ENCODE measurements around the gene CTIF.
"Not testable (repeated sequence)": the region's sequence is repeated elsewhere in the genome, so short reads cannot be mapped to it uniquely, and the experiment has no call there.

The CTIF gene

DNA sequence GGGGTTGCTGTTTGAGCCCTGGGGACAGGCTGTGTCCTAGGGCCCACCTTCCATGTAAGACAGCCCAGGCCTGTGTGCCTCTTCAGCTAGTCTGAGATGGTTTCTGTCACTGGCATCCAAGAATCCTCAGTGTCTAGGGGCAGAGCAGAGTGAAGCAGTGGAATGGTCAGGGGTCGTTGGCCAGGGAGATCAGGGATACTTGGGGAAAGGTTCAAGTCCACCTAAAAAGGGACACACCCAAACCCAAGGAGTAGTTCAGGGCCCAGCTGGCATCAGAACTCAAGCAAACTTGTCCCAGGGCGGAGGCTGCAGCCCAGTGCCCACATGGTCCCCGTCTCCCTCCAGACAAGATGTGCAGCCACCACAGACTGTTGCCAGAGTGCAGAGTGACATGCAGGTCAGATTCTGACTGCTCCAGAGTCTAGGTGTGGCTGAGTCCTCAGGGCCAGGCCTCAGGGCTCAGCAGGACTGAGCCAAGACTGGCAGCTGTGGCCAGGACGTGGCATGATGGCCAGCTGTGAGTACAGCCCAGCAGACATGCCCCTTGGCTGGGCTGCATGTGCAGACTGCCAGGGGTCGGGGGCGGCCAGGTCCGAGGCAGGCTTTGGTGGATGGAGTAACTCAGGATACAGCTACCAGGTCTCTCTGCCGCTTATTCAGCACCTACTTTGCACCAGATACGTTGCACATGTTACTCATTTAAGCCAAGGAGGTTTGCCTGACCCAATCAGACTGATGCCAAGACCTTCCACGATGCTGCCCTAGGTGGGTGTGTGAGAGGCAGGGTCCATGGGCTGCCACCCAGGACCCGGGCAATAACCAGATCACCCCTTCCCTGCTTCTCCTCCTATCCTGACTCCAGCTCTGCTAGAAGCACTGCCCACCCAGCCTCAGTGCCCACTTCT lies 265.4 kb downstream of the CTIF start:
- DNase-seq, result peak; percentile 5
- no peak for ATAC-seq

DNA sequence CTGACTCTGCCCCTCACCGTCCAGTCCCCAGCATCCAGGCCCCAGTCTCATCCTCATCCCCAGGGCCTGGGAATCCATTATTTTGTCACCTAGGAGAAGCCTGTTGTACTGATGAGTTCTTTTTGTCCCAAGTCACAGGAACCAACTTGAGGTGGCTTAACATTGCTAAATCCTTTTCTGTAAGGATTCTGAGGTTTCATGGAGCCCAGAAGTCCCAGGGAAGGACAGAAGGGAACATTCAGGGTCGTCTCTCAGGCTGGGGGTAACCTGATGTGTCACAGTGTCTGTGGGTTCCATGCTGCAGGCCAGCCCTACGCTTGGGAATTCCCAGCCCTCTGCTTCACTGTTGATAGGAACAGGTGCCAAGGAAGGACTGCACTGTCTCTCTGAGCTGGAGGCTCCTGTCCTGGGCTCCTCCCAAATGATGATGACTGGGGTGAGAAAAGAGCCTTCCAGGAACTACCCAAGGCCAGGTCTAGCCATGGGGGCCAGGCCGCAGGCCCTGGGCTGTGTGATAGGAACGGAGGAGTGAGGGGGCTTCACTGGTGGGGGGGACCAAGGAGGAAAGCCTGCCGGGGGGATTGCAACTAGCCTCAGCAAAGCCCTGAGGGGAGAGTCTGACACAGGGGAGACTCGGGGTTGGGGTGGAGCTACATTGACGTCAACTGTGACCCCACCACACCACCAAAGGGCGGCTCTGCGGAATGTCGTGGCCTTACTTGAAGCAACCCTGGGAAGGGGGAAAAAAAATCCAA lies 266.2 kb downstream of the CTIF start:
- peak; percentile 11 for DNase-seq
- ATAC-seq, result no peak

DNA sequence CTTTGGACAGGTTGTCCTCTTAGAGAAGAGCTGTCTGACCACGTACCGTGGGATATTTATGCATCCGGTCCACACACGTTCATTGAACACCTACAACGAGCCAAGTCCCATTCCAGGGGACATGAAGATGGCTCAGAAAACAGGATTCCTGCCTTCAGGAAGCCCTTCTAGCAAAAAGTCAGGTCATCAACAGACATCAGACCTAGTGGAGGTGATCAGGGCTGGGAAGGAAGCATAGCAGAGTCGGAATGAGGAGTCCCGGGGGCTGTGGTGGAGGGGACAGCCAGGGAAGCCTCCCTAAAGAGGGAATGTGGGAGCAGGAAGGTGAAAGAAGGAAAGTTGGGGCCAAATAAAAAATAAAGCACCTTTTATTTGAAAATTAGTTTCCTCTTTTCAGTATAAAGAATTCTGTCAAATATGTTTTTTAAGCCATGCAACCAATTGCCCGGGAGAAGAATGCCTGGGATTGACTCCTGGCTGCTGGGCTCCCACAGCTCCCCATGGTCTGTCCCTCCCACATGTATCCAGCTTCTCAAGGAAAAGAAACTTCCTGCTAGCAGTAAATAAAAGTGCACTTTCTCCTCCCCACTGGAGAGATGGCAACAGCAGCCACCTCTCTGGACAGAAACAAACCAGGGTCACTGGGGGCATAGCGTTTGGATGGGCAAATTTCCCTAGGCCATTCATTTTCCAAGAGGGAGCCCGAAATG lies 267.1 kb downstream of the CTIF start:
- ATAC-seq, result no peak
- peak; percentile 2 for DNase-seq

DNA sequence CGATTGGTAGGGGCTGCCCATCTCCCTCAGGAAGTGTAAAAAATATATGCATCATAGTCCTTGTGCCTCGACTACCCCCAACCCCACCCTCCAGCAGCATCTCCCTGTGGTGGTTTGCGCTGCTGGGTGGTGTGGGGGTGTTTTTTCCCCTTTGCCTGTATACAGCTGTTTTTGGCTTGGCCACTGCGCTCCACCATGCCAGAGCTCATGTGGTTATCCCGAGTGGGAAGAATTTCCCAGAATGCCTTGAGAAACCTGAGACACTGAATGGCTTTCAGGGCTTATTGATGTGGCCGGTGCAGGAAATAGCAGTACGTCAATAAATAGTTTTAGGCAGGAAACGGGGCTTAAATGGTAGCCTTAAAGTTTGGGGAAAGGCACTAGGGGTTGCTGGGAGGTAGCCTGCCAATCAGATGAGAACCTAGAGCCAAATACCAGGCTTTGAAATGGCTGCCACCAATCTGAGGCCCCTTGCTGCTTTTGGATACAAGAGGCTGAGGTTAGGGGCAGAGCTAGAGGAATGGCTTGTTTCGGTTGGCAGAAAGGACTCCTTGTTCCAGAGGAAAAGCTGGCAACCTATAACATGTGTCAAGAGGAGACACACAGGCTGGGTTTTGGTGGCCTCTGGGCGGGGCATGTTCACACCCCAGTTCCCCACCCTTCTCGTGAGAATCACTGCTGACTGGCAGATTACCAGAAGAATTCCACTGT lies 267.9 kb downstream of the CTIF start:
- DNase-seq (peak; percentile 44), ATAC-seq (peak; percentile 75)

DNA sequence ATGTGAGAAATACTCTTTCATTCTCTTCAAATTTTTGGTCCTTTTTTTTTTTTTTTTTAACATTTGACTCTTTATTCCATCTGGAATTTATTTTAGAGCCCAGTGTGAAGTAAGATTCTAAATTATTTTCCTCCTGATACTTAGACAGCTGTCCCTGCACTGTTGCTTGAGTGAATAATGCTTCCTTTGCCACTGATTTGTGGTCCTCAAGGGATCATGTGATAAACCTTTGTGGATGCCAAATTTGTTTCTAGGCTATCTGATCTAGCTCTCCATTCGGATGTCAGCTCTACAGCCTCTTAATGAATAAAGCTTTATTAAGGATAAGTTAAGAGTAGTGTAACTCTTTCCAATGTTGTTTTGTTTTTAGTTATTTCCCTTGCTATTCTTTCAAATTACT lies 269.6 kb downstream of the CTIF start:
- ATAC-seq, result no peak
- DNase-seq, result no peak

DNA sequence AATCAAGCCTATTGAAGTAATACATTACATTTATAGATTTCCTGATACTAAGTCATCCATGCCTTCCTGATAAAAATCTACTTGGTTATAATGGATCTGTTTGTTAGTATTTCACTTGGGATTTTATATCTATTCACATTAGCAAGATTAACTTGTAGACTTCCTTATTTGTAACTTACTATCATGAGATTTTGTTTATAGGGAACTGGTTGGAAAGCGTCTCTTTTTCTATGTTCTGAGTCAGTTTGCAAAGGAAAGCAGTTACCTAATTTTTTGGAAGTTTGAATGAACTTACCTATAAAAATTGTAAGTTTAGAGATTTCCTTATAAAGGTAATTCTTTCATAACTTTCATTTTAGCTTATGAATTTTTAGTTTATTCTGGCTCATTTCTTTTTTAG lies 270.5 kb downstream of the CTIF start:
- DNase-seq (no peak), ATAC-seq (no peak)

DNA sequence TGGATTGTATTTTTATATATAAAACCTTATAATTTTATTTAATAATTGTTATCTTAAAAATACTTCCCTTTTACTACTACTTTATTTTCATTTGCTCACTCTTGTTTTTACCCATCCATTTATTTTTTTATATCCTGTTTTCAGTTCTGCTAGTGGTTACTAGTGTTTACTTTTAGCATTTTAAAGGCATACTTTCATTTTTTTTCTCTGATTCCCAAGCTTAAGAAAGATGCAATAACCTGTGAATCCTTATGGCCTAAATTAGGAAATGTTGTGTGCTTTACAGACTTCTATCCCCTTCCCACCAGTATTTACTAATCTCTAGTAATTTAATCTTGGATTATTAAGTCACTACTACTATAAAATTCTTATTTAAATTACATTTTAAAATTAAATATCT lies 272.0 kb downstream of the CTIF start:
- DNase-seq, result no peak
- ATAC-seq, result no peak

DNA sequence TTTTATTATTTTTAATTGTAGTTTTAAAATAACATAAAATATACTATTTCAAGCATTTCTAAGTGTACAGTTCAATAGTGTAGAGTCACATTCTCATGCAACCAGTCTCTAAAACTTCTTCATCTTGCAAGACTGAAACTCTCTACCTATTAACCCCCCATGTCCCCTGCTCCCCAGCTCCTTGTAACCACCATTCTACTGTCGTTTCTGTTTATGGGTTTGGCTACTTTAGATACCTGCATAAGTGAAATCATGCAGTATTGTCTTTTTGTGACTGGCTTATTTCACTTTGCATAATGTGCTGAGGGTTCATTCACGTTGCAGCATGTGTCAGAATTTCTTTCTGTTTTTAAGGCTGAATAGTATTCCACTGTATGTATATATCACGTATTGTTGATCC lies 272.6 kb downstream of the CTIF start:
- DNase-seq, result peak; percentile 0
- no peak for ATAC-seq

DNA sequence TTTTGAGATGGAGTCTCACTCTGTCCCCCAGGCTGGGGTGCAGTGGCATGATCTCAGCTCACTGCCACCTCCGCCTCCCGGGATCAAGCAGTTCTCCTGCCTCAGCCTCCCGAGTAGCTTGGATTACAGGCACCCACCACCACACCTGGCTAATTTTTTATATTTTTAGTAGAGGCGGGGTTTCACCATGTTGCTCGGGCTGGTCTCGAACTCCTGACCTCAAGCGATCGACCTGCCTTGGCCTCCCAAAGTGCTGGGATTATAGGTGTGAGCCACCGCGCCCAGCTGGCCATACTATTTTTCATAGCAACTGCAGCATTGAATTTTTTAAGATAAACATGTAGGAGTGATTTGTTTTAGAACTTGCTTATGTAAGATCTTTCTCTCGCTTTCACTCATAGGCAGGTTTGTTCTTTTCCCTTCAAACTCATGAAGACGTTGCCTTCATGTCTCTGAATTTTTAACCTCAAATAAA lies 273.2 kb downstream of the CTIF start:
- peak; percentile 1 for DNase-seq
- ATAC-seq, result not testable (repeated sequence)

DNA sequence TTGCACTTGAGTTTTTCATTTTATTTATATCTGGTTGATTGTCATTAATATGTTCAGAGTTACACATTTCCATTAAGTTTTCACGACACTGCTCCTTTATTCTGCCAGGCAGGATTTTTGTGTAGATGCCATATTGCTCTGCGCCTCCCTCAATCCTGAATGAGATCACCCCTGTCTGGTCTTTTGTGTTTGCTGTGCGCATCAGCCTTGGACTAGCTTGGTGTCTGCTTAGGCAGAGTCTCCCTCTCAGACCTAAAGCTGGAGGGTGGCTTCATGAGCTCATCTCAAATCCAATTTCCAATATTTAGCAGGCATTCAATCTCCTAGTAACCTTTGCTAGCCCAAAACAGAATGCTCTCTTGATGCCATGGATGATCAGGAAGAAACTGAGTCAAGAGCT lies 274.5 kb downstream of the CTIF start:
- DNase-seq, result peak; percentile 2

DNA sequence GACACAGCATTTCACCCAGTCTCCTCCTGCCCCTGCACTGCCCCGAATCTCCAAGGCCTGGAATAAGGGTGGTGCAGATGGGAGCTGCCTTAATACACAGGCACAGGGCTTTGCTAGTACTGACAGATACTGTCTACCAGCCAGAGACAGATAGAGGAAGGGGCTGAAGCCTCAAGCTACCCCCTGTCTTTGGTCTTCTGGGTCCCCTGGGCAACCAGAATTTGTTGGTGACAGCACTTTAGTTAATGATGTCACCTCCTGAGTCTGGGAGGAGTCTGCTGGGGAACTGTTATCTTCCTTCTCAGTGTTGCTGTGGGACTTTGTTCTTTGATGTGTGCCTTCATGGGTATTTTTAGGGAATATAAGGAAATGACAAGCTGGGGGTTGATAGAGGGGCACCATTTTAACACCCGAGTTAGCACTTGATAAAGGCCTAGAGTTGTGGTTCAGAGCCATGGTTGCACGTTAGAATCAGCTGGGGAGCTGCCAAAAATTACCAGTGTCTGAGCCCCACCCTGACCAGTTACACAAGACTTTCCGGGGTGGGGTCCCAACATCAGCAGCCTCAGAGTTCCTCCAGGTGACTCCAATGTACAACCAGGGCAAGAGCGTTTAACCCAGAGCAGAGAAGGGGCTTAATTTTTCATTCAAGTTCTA lies 275.1 kb downstream of the CTIF start:
- ATAC-seq, result peak; percentile 21

More for the DNA sequence above, 274.5 kb downstream of the CTIF start:
- no peak for ATAC-seq

DNA sequence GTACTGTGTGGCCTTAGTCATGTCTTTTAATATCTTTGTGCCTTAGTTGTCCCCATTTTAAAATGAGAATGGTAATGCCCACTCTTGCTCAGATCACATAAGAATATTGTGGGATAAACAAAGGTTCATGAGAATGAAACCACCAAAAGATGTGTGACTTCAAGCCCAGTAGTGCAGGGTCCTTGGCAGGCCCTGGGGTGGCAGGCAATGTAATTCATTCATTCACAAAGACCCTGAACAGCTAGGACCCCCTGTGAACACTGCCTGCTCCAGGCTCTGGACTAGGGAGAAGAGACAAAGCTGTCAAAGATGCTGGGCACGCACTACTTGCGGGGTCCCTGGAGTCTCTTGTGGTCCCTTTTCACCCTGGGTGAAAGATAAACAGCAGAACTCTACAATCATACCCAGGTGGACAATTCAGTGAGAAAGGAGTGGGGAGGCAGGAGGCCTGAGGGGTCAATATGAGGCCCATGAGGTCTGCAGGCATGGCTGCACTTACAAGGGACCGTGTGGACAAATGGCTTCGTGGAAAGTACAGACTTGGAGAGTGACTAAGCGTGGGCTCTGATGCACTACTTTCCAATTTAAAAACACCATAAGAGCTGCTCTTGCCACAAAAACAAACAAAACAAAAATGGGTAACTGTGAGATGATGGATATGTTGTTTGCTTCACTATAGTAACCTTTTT lies 275.8 kb downstream of the CTIF start:
- ATAC-seq, result peak; percentile 64
- DNase-seq, result peak; percentile 19

More for the DNA sequence above, 275.1 kb downstream of the CTIF start:
- DNase-seq, result peak; percentile 17

DNA sequence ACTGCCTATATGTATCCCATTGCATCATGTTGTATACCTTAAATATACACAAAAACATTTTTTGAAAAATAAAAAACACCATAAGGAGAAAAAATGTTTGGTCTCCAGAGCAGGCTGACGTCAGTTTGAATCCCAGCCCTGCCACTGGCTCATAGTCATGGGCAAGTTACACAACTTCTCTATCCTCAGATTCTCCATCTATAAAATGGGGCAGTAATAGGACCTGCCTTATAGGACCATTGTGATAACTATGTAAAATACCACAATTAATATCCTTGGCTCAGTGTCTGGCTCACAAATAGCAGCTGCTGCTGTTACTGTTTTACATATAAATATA lies 276.3 kb downstream of the CTIF start:
- ATAC-seq (no peak), DNase-seq (peak; percentile 1)

DNA sequence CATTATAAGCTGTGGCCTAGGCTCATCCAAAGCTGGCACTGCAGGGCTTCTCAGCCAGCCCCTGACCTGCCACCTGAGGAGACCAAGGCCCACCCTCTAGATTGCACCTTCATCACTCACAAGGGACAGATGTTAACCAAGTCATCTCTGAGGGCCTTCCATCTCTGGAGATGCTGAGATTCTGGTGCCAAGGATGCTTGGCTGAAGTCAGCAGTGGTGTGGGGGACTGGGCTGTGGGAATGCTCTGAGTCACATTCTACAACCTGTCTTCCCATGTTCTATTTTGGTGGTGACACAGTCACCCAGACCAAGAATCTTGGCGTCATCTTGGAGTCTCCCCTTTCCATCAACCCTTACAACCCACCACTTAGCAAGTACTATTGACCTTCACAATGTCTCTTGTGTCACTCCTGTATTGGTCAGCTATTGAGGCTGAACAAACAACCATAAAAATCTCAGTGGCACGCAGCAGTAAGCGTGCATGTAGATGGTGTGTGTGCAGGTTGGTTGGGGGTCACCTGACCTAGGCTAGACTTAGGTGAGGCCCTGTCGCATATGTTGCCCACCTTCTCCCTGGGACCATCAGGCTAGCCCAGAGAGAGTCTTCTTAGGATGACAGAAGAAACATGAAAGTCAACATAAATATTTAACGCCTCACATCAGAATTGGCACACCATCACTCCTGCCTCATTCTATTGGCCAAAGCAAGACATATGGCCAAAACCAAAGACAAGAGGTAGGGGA lies 276.9 kb downstream of the CTIF start:
- DNase-seq (peak; percentile 22), ATAC-seq (peak; percentile 29)

DNA sequence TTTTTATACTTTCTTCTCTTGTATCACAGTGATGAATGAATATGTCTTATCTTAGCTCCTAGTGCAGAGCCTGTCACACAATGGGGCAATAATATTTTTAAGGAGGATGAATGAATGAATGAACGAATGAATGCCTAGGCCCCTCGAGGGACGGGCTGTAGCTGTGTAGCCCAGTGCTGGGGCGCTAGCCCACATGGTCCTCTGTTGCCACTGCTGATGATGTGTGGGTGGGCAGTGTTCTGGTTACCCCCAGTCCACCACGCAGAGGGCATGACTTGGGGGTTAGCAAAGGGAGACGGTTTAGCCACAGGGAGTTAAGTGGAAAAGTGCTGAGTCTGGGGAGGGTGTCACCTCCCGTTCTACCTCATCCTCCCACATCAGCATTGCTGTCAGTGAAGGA lies 277.7 kb downstream of the CTIF start:
- ATAC-seq (no peak), DNase-seq (peak; percentile 4)

DNA sequence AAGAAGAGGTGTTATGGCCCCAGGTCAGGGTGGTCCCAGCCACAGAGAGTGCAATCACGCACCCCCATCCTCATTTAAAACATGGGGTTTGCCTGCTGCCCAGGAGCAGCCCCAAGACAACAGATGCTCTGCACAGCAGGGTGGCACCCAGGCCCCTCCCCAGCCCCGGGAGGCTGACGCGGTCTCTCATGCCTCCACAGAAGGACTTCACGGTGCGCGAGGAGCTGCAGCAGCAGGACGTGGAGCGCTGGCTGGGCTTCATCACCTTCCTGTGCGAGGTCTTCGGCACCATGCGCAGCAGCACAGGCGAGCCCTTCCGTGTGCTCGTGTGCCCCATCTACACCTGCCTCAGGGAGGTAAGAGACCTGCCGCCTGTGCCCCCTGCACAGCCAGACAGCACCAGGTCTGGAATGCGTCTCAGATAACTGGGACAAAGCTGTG lies 278.2 kb downstream of the CTIF start:
- peak; percentile 3 for DNase-seq
- no peak for ATAC-seq

DNA sequence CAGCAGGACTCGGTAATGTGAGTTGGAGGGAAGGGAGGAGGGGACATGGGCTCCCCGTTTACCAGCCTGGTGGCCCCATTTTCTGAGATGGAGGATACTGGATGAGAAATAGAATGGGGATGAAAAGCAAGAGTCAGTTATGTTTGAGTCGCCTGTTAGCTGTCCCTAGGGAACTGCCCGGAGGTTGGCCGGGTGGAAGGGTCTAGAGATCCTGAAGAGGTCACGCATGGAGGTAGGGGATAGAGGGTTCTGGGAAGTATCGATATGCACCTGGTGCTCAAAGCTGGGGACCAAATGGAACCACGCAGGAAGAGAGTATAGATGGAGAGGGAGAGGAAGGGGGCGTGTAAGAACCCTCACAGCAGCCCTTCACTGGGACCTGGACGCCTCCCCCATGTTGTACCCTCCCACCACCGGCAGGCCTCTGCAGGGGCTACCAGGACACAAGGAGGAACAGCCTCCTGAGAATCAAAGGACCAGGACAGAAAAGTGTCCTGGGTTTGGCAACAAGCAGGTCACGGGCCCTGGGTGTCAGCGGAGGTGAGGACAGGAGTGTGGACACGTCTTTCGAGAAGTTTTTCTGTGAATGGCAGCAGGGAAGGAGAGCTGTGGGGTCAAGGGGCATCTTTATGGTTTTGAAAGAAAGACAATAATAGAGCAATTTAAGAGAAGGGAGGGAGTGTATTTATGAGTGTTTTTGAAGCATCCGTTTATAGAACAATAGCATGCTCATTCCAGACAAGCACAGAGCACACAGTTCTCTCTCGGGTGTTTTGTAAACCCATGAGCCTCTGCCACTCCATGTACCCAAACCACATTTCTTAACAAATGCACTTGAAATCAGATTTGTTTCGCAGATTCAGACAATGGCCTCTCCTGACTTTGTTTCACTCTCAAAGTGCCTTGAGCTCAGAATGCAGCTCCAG lies 279.8 kb downstream of the CTIF start:
- DNase-seq (peak; percentile 2), ATAC-seq (no peak)

DNA sequence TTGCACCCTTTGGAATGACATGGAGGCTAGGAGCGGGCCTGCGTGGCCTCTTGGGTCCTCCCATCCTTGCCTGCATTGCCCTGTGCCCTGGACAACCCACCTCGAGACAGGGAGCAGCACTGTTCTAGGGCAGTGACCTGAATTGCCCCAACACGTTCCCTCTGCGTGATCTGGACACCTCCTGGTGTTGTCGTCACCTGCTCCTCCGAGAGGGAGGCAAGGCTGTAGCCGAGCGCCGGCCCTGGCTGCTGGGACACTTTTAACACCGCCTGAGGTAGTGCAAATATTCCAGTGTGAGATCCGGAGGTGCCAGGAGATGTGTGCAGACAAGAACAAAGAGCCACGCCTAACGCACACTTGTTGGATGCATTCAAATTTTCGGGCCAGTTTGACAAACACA lies 280.4 kb downstream of the CTIF start:
- peak; percentile 1 for DNase-seq
- no peak for ATAC-seq

Measured in stimulated activated naive CD8-positive, alpha-beta T cell treated with anti-CD3 and anti-CD28 coated beads, Interleukin-15, Interleukin-2, amounts not matched to agents 100 U/mL and 50 U/mL, for 24 hours (primary cell).